Measurements from ENCODE around the gene ADAM33. TPM values are rescaled to one million over a fixed set of nuclear protein-coding genes. Genes with fewer than 3 reads are reported as not detected.

ADAM33 gene
- total RNA-seq, 1 experiment from 2014 or later, result not detected

- Histone ChIP-seq H3K9me3 (ENCODE audit: insufficient read depth, low read depth) (no peaks in the 10 kb centered on the region), H3K79me2 (ENCODE audit: low read depth) (no peaks in the 10 kb centered on the region), H3K4me2 (no peak overlapping the region), H3K27me3 (ENCODE audit: insufficient read depth, low read depth) (peaks cover 14% of the 10 kb centered on the region; the same call in 1 of the 2 replicates), H3K36me3 (ENCODE audit: low read depth) (no peaks in the 10 kb centered on the region), H3K9me2 (ENCODE audit: insufficient read depth) (no peaks in the 10 kb centered on the region), H4K20me1 (ENCODE audit: insufficient read depth) (no peaks in the 10 kb centered on the region), H2AFZ (no peak overlapping the region), H3K4me3 (no peak overlapping the region), H3F3A (ENCODE audit: insufficient read depth, low read depth) (no peaks in the 10 kb centered on the region), H3K4me1 (replicated peaks; ENCODE audit: insufficient read depth) (no peaks in the 10 kb centered on the region), H3K27ac (no peak overlapping the region)
- intact Hi-C loops (cut with micrococcal nuclease; ENCODE audit: unreplicated experiment), result no loop called here
- no peak for TF ChIP-seq CTCF (conservative IDR thresholded peaks at IDR 0.05)
- no peak for TF ChIP-seq EZH2 (IDR thresholded peaks at IDR 0.05; ENCODE audit: low read depth)
- no peak for DNase-seq
- ChIA-PET CTCF (no interaction called here), POLR2A (ENCODE audit: unreplicated experiment) (no interaction called here)
- BruUV-seq (replicated peaks), result no TSS peak
Observed at GRCh38 chr20:3686421-3686820, 4.6 kb upstream of the ADAM33 start.

GRCh38 chr20:3685341-3685740 is 3.5 kb upstream of the ADAM33 start:
- H3K9me2 ChIP-seq (ENCODE audit: insufficient read depth), result no peaks in the 10 kb centered on the region
- CTCF ChIA-PET, result interaction anchor here (0.6 kb wide), 1 partner anchor 509 kb away, joined by 3 read pairs; no protein-coding TSS in a partner anchor
- H3F3A ChIP-seq (ENCODE audit: insufficient read depth, low read depth), result no peaks in the 10 kb centered on the region
- no peak overlapping the region for H2AFZ ChIP-seq
- H3K27me3 ChIP-seq (ENCODE audit: insufficient read depth, low read depth), result peaks cover 14% of the 10 kb centered on the region; the same call in 1 of the 2 replicates
- H3K4me2 ChIP-seq, result no peak overlapping the region
- no peaks in the 10 kb centered on the region for H3K4me1 ChIP-seq (replicated peaks; ENCODE audit: insufficient read depth)
- no TSS peak for BruUV-seq (replicated peaks)
- no peak overlapping the region for H3K27ac ChIP-seq
- H3K9me3 ChIP-seq (ENCODE audit: insufficient read depth, low read depth), result no peaks in the 10 kb centered on the region
- no peaks in the 10 kb centered on the region for H3K79me2 ChIP-seq (ENCODE audit: low read depth)
- no peaks in the 10 kb centered on the region for H3K36me3 ChIP-seq (ENCODE audit: low read depth)
- no peak for DNase-seq
- H4K20me1 ChIP-seq (ENCODE audit: insufficient read depth), result no peaks in the 10 kb centered on the region
- TF ChIP-seq CTCF (conservative IDR thresholded peaks at IDR 0.05), result no peak
- no peak for TF ChIP-seq EZH2 (IDR thresholded peaks at IDR 0.05; ENCODE audit: low read depth)
- no peak overlapping the region for H3K4me3 ChIP-seq
- POLR2A ChIA-PET (ENCODE audit: unreplicated experiment), result no interaction called here
- intact Hi-C loops (cut with micrococcal nuclease; ENCODE audit: unreplicated experiment), result no loop called here

GRCh38 chr20:3681352-3681930 is 369 bp downstream of the ADAM33 start:
- Histone ChIP-seq H2AFZ (no peak overlapping the region), H3K9me3 (ENCODE audit: insufficient read depth, low read depth) (no peaks in the 10 kb centered on the region), H3K27ac (no peak overlapping the region), H4K20me1 (ENCODE audit: insufficient read depth) (no peaks in the 10 kb centered on the region), H3K4me2 (no peak overlapping the region), H3K9me2 (ENCODE audit: insufficient read depth) (no peaks in the 10 kb centered on the region), H3K36me3 (ENCODE audit: low read depth) (no peaks in the 10 kb centered on the region), H3F3A (ENCODE audit: insufficient read depth, low read depth) (no peaks in the 10 kb centered on the region), H3K4me1 (replicated peaks; ENCODE audit: insufficient read depth) (no peaks in the 10 kb centered on the region), H3K27me3 (ENCODE audit: insufficient read depth, low read depth) (peaks cover 13% of the 10 kb centered on the region; the same call in 1 of the 2 replicates), H3K4me3 (no peak overlapping the region), H3K79me2 (ENCODE audit: low read depth) (no peaks in the 10 kb centered on the region)
- no peak for TF ChIP-seq CTCF (conservative IDR thresholded peaks at IDR 0.05)
- no peak for TF ChIP-seq EZH2 (IDR thresholded peaks at IDR 0.05; ENCODE audit: low read depth)
- no peak for DNase-seq
- BruUV-seq (replicated peaks), result no TSS peak
- intact Hi-C loops (cut with micrococcal nuclease; ENCODE audit: unreplicated experiment), result no loop called here
- ChIA-PET POLR2A (ENCODE audit: unreplicated experiment) (no interaction called here), CTCF (interaction anchor here (0.5 to 0.6 kb wide), 2 partner anchors 30 to 503 kb away, joined by 4 to 6 read pairs; no protein-coding TSS in a partner anchor)
